ENCODE measurements around the gene ANK3. TPM values are rescaled to one million over a fixed set of nuclear protein-coding genes. Genes with fewer than 3 reads are reported as not detected.

ANK3 gene
- total RNA-seq, 1 experiment from 2014 or later = 32.0 TPM

DNA sequence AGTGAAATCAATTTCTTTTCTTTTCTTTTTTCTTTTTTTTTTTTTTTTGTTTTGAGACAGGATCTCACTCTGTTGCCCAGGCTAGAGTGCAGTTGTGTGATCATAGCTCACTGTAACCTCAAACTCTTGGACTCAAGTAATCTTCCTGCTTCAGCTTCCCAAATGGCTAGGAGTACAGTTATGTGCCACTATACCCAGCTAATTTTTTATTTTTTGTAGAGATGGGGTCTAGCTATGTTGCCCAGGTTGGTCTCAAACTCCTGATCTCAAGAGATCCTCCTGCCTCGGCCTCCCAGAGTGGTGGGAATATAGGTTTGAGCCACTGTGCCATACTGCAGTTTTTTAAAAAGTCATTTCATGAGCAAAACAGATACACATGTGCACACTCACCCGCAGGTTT is 79.8 kb downstream of the ANK3 start:
- ChIA-PET POLR2A (ENCODE audit: unreplicated experiment) (no interaction called here), CTCF (no interaction called here)
- no peaks in the 10 kb centered on the region for H3K27me3 ChIP-seq (ENCODE audit: insufficient read depth, low read depth)
- no peak for TF ChIP-seq EZH2 (IDR thresholded peaks at IDR 0.05; ENCODE audit: low read depth)
- TF ChIP-seq, protein P1, sequence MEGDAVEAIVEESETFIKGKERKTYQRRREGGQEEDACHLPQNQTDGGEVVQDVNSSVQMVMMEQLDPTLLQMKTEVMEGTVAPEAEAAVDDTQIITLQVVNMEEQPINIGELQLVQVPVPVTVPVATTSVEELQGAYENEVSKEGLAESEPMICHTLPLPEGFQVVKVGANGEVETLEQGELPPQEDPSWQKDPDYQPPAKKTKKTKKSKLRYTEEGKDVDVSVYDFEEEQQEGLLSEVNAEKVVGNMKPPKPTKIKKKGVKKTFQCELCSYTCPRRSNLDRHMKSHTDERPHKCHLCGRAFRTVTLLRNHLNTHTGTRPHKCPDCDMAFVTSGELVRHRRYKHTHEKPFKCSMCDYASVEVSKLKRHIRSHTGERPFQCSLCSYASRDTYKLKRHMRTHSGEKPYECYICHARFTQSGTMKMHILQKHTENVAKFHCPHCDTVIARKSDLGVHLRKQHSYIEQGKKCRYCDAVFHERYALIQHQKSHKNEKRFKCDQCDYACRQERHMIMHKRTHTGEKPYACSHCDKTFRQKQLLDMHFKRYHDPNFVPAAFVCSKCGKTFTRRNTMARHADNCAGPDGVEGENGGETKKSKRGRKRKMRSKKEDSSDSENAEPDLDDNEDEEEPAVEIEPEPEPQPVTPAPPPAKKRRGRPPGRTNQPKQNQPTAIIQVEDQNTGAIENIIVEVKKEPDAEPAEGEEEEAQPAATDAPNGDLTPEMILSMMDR (conservative IDR thresholded peaks at IDR 0.05) = no peak
- H4K20me1 ChIP-seq (ENCODE audit: insufficient read depth) = no peaks in the 10 kb centered on the region
- no peaks in the 10 kb centered on the region for H3K79me2 ChIP-seq (ENCODE audit: low read depth)
- H3K9me2 ChIP-seq (ENCODE audit: insufficient read depth) = no peaks in the 10 kb centered on the region
- no peak overlapping the region for H3K4me2 ChIP-seq
- no peak for DNase-seq
- no peak overlapping the region for H2AFZ ChIP-seq
- H3K36me3 ChIP-seq (ENCODE audit: low read depth) = no peaks in the 10 kb centered on the region
- intact Hi-C loops (cut with micrococcal nuclease; ENCODE audit: unreplicated experiment) = no loop called here
- no peak overlapping the region for H3K27ac ChIP-seq
- H3K9me3 ChIP-seq (ENCODE audit: insufficient read depth, low read depth) = no peaks in the 10 kb centered on the region
- H3K4me1 ChIP-seq (replicated peaks; ENCODE audit: insufficient read depth) = peaks cover 28% of the 10 kb centered on the region
- BruUV-seq (replicated peaks) = no TSS peak
- peaks cover 14% of the 10 kb centered on the region for H3F3A ChIP-seq (ENCODE audit: insufficient read depth, low read depth)
- H3K4me3 ChIP-seq = no peak overlapping the region

DNA sequence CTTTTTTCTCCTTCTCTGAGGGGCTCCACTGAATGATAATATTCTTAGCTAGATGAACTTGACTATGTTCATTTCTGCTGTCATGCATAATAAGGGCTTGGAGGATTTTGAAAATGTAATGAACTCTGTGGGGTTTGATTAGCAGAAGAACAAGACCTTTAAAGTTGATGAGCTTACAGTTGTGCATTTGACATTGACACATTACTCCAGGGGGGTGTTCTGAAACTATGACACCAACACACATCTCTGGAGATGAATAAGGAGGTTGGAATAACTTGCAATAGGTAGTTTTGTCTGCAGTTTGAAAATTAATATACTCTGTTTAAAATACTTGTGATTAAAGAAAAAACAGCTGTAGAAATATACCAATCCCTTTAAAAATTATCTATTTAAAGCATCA is 80.3 kb downstream of the ANK3 start:
- no peak for TF ChIP-seq EZH2 (IDR thresholded peaks at IDR 0.05; ENCODE audit: low read depth)
- TF ChIP-seq, protein P1 (conservative IDR thresholded peaks at IDR 0.05) = no peak
- Histone ChIP-seq H3K9me2 (ENCODE audit: insufficient read depth) (no peaks in the 10 kb centered on the region), H2AFZ (no peak overlapping the region), H3K4me2 (no peak overlapping the region), H3F3A (ENCODE audit: insufficient read depth, low read depth) (peaks cover 14% of the 10 kb centered on the region), H3K36me3 (ENCODE audit: low read depth) (no peaks in the 10 kb centered on the region), H3K4me1 (replicated peaks; ENCODE audit: insufficient read depth) (peaks cover 23% of the 10 kb centered on the region), H3K79me2 (ENCODE audit: low read depth) (no peaks in the 10 kb centered on the region), H3K4me3 (no peak overlapping the region), H3K27ac (no peak overlapping the region), H4K20me1 (ENCODE audit: insufficient read depth) (no peaks in the 10 kb centered on the region), H3K9me3 (ENCODE audit: insufficient read depth, low read depth) (no peaks in the 10 kb centered on the region), H3K27me3 (ENCODE audit: insufficient read depth, low read depth) (no peaks in the 10 kb centered on the region)
- ChIA-PET POLR2A (ENCODE audit: unreplicated experiment) (interaction anchor here (0.7 kb wide), 1 partner anchor 212 kb away, joined by 6 read pairs; no protein-coding TSS in a partner anchor), CTCF (no interaction called here)
- intact Hi-C loops (cut with micrococcal nuclease; ENCODE audit: unreplicated experiment) = no loop called here
- BruUV-seq (replicated peaks) = no TSS peak
- DNase-seq = no peak

DNA sequence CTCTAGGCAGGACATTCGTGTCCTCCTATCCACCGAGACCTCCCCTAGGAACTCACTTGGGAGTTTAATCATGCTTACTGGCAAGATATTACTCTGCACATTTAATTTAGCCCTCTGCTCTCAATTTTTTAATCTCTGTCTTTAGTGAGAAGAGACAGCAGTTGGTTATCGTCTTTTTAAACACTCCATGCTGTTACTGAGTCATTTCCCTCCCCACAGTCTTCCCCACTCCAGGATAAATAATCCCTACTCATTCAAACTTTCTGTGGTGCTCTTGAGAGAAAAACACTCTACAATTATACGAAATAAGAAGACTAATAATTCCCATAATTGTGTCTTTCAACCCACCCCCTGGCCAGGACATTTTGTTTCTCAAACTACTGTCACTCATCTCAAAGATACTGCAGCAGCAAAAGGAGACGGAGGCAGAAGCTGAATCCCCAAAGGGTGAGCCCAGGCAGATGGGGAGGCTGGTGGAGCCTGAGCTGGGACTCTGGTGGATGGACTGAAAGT is 84.2 kb downstream of the ANK3 start:
- H4K20me1 ChIP-seq (ENCODE audit: insufficient read depth) = no peaks in the 10 kb centered on the region
- no TSS peak for BruUV-seq (replicated peaks)
- no peaks in the 10 kb centered on the region for H3K4me1 ChIP-seq (replicated peaks; ENCODE audit: insufficient read depth)
- H2AFZ ChIP-seq = no peak overlapping the region
- H3K4me2 ChIP-seq = no peak overlapping the region
- H3K27me3 ChIP-seq (ENCODE audit: insufficient read depth, low read depth) = no peaks in the 10 kb centered on the region
- no peak for DNase-seq
- ChIA-PET CTCF (no interaction called here), POLR2A (ENCODE audit: unreplicated experiment) (interaction anchor here (0.5 kb wide), 1 partner anchor 11 kb away, joined by 4 read pairs; no protein-coding TSS in a partner anchor)
- H3F3A ChIP-seq (ENCODE audit: insufficient read depth, low read depth) = no peaks in the 10 kb centered on the region
- no peak overlapping the region for H3K4me3 ChIP-seq
- TF ChIP-seq, protein P1 (conservative IDR thresholded peaks at IDR 0.05) = no peak
- TF ChIP-seq EZH2 (IDR thresholded peaks at IDR 0.05; ENCODE audit: low read depth) = no peak
- intact Hi-C loops (cut with micrococcal nuclease; ENCODE audit: unreplicated experiment) = no loop called here
- H3K9me2 ChIP-seq (ENCODE audit: insufficient read depth) = no peaks in the 10 kb centered on the region; the same call in 1 of the 2 replicates
- no peaks in the 10 kb centered on the region for H3K36me3 ChIP-seq (ENCODE audit: low read depth)
- no peaks in the 10 kb centered on the region for H3K9me3 ChIP-seq (ENCODE audit: insufficient read depth, low read depth)
- H3K27ac ChIP-seq = no peak overlapping the region
- H3K79me2 ChIP-seq (ENCODE audit: low read depth) = no peaks in the 10 kb centered on the region
